ENCODE data around the gene CADM4.

DNA sequence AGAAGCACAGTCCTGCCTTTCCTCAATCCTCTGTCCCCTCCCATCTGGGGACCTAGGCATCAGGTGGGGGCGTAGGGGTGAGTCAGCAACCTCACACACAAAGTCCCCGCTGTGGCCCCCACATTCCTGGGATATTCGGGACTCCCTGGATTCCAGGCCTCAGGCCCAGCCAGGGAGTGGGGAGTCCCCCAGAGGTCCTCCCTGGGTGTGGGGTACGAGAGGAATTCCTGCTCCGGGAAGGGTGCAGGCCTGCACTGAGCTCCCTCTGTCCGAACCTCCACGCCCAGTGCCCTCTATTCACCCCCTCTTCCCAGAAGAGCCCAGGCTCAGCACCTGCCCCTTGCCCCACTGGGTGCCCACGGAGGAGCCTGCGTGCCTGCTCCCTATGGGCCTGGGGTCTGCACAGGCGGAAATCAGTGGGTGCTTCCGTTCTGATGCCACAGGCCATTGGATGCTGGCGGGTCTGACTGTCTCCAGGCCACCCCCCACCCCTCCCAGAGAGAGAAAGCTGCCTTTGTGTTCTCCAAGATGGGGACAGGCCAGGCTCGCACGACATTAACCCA, 3.4 kb downstream of the CADM4 start:
- TF ChIP-seq CTCF (IDR thresholded peaks at IDR 0.05): no peak
- no peak for TF ChIP-seq POLR2A (IDR thresholded peaks at IDR 0.05)
